ENCODE results near the gene BLOC1S1. TPM values are rescaled to one million over a fixed set of nuclear protein-coding genes. Genes with fewer than 3 reads are reported as not detected.

BLOC1S1 gene
- total RNA-seq, 2 experiments from 2014 or later = 139 to 152 TPM

DNA sequence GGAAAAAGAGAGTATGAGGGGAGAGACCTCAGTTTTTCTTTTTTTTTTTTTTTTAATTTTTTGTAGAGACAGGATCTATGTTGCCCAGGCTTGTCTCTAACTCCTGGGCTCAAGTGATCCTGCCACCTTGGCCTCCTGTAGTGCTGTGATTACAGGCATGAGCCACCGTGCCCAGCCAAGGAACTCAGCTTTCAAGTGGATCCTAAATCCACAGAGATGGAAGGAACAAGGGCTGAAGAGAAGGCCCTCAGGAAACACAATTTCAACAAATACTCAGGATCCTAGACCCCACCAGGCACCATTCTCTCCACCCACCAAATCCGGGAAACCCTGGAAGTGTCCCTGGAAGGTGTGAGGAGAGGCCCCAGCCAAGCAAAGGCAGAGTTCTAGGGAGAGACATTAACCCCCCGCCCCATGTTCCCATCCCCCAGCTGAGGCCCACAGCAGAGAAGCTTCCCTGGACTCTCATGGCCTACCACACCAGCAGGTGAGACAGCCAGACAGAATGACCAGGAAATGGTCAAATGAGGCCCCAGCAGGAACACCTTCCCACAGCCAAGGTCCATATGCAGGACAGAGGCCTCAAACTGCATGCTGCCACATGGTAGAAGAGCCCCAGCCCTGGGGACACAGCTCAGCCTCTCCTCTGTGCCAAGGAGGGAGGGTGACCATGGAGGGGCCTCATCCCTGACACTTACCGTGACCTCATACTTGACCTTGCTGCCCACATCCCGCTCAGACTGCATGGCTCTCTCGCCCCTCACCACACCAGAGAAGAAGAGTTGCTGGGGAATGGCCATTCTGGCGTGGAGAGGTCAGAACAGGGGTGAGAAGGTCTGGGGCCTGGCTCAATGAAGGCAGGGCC is 22.3 kb upstream of the BLOC1S1 start:
- intact Hi-C loops (cut with micrococcal nuclease; ENCODE audit: unreplicated experiment) = no loop called here
- no peak for TF ChIP-seq EZH2phosphoT487 (IDR thresholded peaks at IDR 0.05; ENCODE audit: borderline replicate concordance, low read depth, low read length)
- TF ChIP-seq, protein P1, sequence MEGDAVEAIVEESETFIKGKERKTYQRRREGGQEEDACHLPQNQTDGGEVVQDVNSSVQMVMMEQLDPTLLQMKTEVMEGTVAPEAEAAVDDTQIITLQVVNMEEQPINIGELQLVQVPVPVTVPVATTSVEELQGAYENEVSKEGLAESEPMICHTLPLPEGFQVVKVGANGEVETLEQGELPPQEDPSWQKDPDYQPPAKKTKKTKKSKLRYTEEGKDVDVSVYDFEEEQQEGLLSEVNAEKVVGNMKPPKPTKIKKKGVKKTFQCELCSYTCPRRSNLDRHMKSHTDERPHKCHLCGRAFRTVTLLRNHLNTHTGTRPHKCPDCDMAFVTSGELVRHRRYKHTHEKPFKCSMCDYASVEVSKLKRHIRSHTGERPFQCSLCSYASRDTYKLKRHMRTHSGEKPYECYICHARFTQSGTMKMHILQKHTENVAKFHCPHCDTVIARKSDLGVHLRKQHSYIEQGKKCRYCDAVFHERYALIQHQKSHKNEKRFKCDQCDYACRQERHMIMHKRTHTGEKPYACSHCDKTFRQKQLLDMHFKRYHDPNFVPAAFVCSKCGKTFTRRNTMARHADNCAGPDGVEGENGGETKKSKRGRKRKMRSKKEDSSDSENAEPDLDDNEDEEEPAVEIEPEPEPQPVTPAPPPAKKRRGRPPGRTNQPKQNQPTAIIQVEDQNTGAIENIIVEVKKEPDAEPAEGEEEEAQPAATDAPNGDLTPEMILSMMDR (conservative IDR thresholded peaks at IDR 0.05; ENCODE audit: low read length) = no peak
- Histone ChIP-seq H3K27ac (ENCODE audit: low read depth, low read length, poor library complexity, severe bottlenecking) (no peak overlapping the region), H3K4me2 (ENCODE audit: low read length) (no peak overlapping the region), H3K36me3 (ENCODE audit: insufficient read depth, low read length) (no peaks in the 10 kb centered on the region), H2AFZ (ENCODE audit: low read length) (no peak overlapping the region), H4K20me1 (ENCODE audit: insufficient read depth, low read length) (no peaks in the 10 kb centered on the region), H3K9me2 (ENCODE audit: insufficient read depth, low read length) (no peaks in the 10 kb centered on the region), H3K9me3 (ENCODE audit: low read length) (no peaks in the 10 kb centered on the region), H3K79me2 (ENCODE audit: insufficient read depth, low read depth, low read length) (no peaks in the 10 kb centered on the region), H3K4me3 (ENCODE audit: low read depth, low read length, poor library complexity, severe bottlenecking) (no peak overlapping the region), H3K4me1 (ENCODE audit: insufficient read depth, low read length, poor library complexity, severe bottlenecking) (no peaks in the 10 kb centered on the region)
- DNase-seq (ENCODE audit: low spot score) = no peak
- POLR2A ChIA-PET = interaction anchor here (0.7 kb wide), 1 partner anchor 974 kb away, joined by 3 read pairs; no protein-coding TSS in a partner anchor
- CTCF ChIA-PET (ENCODE audit: unreplicated experiment) = no interaction called here
- no TSS peak for BruUV-seq (replicated peaks)

DNA sequence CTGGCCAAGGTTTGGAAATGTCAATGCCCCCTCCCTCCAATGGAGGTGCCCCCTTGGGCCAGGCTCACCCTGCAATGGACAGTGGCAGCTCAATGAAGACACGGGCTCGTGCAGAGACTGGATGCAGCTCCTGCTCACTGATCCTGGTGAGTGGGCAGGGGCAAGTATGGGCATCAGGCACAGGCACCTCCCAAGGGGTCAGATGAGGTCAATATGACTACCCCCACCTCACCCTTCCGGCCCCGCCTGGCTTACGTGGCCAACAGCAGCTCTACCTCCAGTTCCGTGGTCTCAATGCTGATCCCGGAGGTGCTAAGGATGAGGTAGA is 21.7 kb upstream of the BLOC1S1 start:
- no peak overlapping the region for H3K4me3 ChIP-seq (ENCODE audit: low read depth, low read length, poor library complexity, severe bottlenecking)
- CTCF ChIA-PET (ENCODE audit: unreplicated experiment) = no interaction called here
- BruUV-seq (replicated peaks) = no TSS peak
- H3K36me3 ChIP-seq (ENCODE audit: insufficient read depth, low read length) = no peaks in the 10 kb centered on the region
- no peaks in the 10 kb centered on the region for H3K4me1 ChIP-seq (ENCODE audit: insufficient read depth, low read length, poor library complexity, severe bottlenecking)
- TF ChIP-seq, protein P1 (conservative IDR thresholded peaks at IDR 0.05; ENCODE audit: low read length) = no peak
- TF ChIP-seq EZH2phosphoT487 (IDR thresholded peaks at IDR 0.05; ENCODE audit: borderline replicate concordance, low read depth, low read length) = no peak
- H3K27ac ChIP-seq (ENCODE audit: low read depth, low read length, poor library complexity, severe bottlenecking) = no peak overlapping the region
- H2AFZ ChIP-seq (ENCODE audit: low read length) = no peak overlapping the region
- H3K9me2 ChIP-seq (ENCODE audit: insufficient read depth, low read length) = no peaks in the 10 kb centered on the region
- DNase-seq (ENCODE audit: low spot score) = no peak
- H4K20me1 ChIP-seq (ENCODE audit: insufficient read depth, low read length) = no peaks in the 10 kb centered on the region
- no peak overlapping the region for H3K4me2 ChIP-seq (ENCODE audit: low read length)
- intact Hi-C loops (cut with micrococcal nuclease; ENCODE audit: unreplicated experiment) = no loop called here
- H3K79me2 ChIP-seq (ENCODE audit: insufficient read depth, low read depth, low read length) = no peaks in the 10 kb centered on the region
- H3K9me3 ChIP-seq (ENCODE audit: low read length) = no peaks in the 10 kb centered on the region
- POLR2A ChIA-PET = no interaction called here

DNA sequence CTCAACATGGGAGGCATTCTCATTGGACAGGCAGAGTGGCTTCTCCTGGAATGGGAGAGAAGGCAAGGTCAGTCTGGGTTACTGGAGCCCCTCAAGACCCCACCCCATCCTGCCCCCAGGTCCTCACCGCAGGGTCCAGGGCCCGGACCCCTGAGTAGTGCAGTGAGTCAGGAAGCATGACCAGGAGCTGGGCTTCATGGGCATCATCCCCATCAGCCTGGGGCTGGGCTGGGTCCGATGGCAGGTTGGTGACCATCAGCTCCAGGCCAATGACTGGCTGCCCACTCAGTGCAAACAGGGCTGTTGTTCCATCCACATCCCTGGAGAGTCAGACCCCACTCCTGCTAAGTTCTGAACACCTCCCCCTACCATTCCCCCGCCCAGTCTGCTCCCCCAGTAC is 21.2 kb upstream of the BLOC1S1 start:
- CTCF ChIA-PET (ENCODE audit: unreplicated experiment) = no interaction called here
- Histone ChIP-seq H3K36me3 (ENCODE audit: insufficient read depth, low read length) (no peaks in the 10 kb centered on the region), H3K9me3 (ENCODE audit: low read length) (no peaks in the 10 kb centered on the region), H3K27ac (ENCODE audit: low read depth, low read length, poor library complexity, severe bottlenecking) (no peak overlapping the region), H2AFZ (ENCODE audit: low read length) (no peak overlapping the region), H3K9me2 (ENCODE audit: insufficient read depth, low read length) (no peaks in the 10 kb centered on the region), H3K4me2 (ENCODE audit: low read length) (no peak overlapping the region), H3K79me2 (ENCODE audit: insufficient read depth, low read depth, low read length) (no peaks in the 10 kb centered on the region), H4K20me1 (ENCODE audit: insufficient read depth, low read length) (no peaks in the 10 kb centered on the region), H3K4me1 (ENCODE audit: insufficient read depth, low read length, poor library complexity, severe bottlenecking) (no peaks in the 10 kb centered on the region), H3K4me3 (ENCODE audit: low read depth, low read length, poor library complexity, severe bottlenecking) (no peak overlapping the region)
- no peak for DNase-seq (ENCODE audit: low spot score)
- no TSS peak for BruUV-seq (replicated peaks)
- POLR2A ChIA-PET = no interaction called here
- TF ChIP-seq, protein P1 (conservative IDR thresholded peaks at IDR 0.05; ENCODE audit: low read length) = no peak
- TF ChIP-seq EZH2phosphoT487 (IDR thresholded peaks at IDR 0.05; ENCODE audit: borderline replicate concordance, low read depth, low read length) = no peak
- intact Hi-C loops (cut with micrococcal nuclease; ENCODE audit: unreplicated experiment) = no loop called here

Measured in OCI-LY7 (cell line).